ENCODE results near the gene TLE6.
"Not testable (repeated sequence)": the region's sequence is repeated elsewhere in the genome, so short reads cannot be mapped to it uniquely, and the experiment has no call there.

TLE6 gene

DNA sequence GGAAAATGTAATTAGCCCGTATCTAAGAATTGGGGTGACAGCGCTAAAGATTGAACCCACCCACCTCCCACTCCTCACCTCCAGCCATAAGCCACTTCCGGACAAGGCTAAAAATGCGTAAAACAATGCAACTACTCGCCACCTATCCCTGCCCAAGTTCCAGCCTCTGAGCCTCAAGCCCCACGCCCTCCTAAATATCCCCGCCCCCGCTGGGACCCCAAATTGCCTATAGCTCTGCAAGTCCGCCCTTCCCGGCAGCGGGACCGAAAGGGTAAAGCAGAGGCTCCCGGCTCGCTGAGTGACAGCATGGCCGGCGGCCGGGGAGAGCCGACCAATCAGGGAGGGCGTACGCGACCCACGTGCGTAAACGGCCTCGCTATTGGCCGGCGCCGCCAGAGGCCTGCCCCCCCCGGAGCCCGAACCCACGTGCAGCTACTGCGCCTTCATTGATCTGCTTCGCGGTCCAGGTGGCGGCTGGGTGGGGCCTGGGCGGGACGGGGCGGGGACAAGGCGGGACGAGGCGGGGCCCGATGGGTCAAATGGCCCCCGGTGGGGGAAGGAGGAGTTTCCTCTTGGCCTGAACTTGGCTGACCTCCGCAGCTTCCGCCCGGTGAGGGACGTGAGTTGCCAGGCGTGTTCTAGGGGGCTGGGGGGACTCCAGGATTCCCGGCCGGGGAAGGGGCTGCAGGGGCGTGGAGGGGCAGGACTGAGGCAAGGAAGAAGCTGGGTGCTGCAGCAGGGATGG lies at the start of gene TLE6:
Gene TLE6 (plus strand): TSS at position 564 of the 745 bp plus-strand sequence. CDS start 670 bp downstream, outside the sequence.
- peak; percentile 63 to 87 (median 80) for DNase-seq (ENCODE audit: low read depth in 2 of 3, low spot score in 2 of 3)

GRCh38 chr19:2933490-2933910 lies 43.9 kb upstream of the TLE6 start:
- no peak for DNase-seq (ENCODE audit: low read depth in 2 of 3, low spot score in 2 of 3)

GRCh38 chr19:2935863-2936262 lies 41.5 kb upstream of the TLE6 start:
- DNase-seq (ENCODE audit: low read depth in 2 of 3, low spot score in 2 of 3), result not testable (repeated sequence)

DNA sequence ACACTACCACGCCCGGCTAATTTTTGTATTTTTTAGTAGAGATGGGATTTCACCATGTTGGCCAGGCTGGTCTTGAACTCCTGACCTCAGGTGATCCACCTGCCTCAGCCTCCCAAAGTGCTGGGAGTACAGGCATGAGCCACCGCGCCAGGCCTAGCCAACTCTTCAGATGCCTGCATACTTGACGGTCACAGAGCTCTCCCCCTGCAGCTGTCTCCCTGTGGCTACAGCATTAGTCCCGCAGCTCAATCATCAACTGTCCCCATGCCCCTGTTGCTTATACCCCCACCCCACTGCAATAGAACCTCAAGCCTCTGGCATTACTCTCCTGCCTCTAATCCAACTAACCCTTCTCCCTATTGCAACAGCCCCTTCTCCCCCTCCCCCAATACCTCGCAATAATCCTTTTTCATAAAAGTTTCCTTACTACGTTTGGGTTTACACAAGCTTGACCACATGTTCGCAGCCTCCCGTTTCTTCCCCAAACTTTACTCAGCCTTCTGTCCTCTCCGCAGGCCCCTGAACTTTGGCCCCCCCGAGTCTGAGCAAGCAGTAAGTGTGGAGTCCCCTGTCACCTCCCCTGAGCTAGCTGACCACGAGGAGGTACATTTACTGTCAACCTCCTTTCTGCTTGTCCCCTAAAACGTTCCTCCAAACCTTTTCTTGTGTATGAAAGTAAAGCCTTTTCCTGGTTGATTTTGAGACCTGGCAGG lies 34.3 kb upstream of the TLE6 start:
- no peak for DNase-seq (ENCODE audit: low read depth in 2 of 3, low spot score in 2 of 3)

GRCh38 chr19:2944403-2944774 lies 33.0 kb upstream of the TLE6 start:
- DNase-seq (ENCODE audit: low read depth in 2 of 3, low spot score in 2 of 3), result no peak

- DNase-seq (ENCODE audit: low read depth in 2 of 3, low spot score in 2 of 3), result peak; percentile 92 to 95 (median 93)
These were observed 32.4 kb upstream of the TLE6 start, which contains the start of gene ZNF77 for GRCh38 chr19:2944775-2945574. TSS of gene ZNF77 (minus strand) at chr19:2944971. CDS start at chr19:2944840, 131 bp downstream.

- DNase-seq (ENCODE audit: low read depth in 2 of 3, low spot score in 2 of 3), result no peak
These were observed 31.7 kb upstream of the TLE6 start for GRCh38 chr19:2945575-2946184.

DNA sequence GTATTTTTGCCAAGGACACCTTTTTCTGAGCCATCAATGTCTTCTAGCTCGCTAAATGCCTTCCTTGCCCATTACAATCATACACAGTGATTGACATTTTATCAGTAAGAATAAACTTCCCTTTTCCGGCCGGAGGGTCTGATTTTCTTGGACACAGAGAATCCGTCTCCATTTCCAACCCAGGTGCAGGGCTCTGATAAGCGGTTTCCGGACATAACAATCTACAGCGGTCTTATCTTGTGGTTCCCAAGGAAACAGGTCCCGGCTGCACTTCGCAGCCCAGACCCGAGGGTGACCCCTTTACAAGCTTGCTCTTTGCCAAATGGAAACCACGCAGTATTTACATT lies 27.5 kb upstream of the TLE6 start:
- peak in 1 of 3 experiments; percentile 14 for DNase-seq (ENCODE audit: low read depth in 2 of 3, low spot score in 2 of 3)

- DNase-seq (ENCODE audit: low read depth in 2 of 3, low spot score in 2 of 3), result peak; percentile 97 to 100 (median 99)
These were observed 26.9 kb upstream of the TLE6 start for GRCh38 chr19:2950286-2951124.

- no peak for DNase-seq (ENCODE audit: low read depth in 2 of 3, low spot score in 2 of 3)
These were observed 24.3 kb upstream of the TLE6 start for GRCh38 chr19:2952953-2953481.

DNA sequence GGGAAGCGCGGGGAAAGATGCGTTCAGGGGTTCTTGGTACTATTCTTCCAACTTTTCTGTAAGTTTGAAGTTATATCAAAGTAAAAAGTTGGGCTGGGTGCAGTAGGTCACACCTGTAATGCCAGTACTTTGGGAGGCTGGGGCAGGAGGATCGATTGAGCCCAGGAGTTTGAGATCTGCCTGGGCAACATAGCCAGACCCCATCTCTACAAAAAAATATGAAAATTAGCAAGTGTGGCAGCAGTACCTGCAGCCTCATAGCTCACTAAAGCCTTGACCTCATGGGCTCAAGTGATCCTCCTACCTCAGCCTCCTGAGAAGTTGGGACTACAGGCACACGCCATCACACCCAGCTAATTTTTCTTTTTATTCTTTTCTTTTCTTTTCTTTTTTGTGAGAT lies 20.2 kb upstream of the TLE6 start:
- DNase-seq (ENCODE audit: low read depth in 2 of 3, low spot score in 2 of 3), result no peak

DNA sequence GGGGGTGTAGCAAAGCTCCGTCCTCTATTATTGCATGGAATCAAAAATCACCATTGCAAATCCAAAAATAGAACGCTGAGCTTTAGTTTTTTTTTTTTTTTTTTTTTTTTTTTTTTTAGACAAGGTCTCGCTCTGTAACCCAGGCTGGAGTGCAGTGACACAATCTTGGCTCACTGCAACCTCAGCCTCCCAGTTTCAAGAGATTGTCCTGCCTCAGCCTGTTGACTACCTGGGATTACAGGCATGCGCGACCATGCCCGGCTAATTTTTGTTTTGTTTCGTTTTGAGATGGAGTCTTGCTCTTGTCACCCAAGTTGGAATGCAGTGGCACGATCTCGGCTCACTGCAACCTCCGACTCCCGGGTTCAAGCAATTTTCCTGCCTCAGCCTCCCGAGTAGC lies 17.2 kb upstream of the TLE6 start:
- DNase-seq (ENCODE audit: low read depth in 2 of 3, low spot score in 2 of 3), result no peak

DNA sequence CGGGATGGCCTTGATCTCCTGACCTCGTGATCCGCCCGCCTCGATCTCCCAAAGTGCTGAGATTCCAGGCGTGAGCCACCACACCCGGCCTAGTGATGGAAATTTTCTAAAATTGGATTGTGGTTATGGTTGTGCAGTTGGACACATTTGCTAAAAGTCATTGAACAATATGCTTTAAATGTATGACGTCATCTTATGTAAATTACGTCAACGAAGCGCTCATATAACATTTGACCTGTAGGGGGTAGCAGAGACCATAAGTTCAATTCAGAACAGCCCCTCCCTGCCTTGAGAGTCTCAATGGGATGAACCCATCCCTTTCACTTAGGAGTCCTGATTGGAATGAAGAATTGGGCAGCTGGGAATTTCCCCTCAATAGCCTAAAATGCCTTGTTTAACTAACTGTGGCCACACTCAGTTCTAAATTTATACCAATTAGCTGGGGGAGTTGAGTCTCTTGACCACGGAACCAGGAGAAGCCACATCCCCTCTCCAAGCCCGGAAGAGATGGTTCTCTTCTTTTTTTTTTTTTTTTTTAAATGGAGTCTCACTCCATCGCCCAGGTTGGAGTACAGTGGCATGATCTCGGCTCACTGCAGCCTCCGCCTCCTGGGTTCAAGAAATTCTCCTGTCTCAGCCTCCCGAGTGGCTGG lies 15.2 kb upstream of the TLE6 start:
- DNase-seq (ENCODE audit: low read depth in 2 of 3, low spot score in 2 of 3), result peak in 1 of 3 experiments; percentile 28

DNA sequence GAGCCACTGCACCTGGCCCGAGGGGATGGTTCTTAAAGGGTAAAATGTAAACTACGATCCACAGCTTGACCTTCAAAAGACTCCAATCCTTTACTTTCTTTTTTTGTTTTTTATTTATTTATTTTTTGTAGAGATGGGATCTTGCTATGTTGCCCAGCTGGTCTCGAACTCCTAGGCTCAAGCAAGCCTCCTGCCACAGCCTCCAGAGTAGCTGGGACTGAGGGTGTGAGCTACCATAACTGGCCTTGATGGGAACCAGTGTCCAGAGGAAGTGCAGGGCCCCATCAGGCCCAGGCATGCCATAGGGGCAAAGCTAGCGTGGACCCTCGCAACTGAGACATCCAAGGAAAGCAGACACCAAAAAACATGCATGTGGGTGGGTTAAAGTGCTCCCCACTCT lies 14.2 kb upstream of the TLE6 start:
- DNase-seq (ENCODE audit: low read depth in 2 of 3, low spot score in 2 of 3), result no peak

DNA sequence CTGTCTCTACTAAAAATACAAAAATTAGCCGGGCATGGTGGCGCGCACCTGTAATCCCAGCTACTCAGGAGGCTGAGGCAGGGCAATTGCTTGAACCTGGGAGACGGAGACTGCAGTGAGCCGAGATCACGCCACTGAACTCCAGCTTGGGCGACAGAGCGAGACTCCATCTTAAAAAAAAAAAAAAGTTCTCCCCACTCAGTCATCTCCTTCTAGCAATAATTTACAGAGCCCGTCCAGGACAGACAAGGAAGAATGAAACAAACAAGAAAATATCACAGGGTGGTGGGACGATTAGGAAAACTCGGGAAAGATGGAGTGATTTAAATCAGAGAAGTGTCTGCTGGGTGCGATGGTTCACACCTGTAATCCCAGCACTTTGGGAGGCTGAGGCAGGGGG lies 13.7 kb upstream of the TLE6 start:
- DNase-seq (ENCODE audit: low read depth in 2 of 3, low spot score in 2 of 3), result not testable (repeated sequence)

DNA sequence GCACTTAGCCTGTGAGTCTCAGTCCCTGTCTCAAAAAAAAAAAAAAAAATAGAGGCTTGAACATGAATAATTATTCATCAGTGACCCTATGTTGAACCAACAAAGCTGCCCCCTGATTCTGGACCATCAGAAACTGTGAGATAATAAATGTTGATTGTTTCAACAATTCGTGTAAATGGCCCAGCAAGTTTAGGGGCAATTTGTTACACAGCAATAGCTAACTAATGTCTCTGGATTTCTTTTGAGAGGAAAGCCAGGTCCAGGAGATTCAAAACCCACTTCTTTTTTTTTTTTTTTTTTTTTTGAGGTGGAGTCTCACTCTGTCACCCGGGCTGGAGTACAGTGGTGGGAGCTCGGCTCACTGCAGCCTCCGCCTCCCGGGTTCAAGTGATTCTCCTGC lies 12.5 kb upstream of the TLE6 start:
- no peak for DNase-seq (ENCODE audit: low read depth in 2 of 3, low spot score in 2 of 3)

DNA sequence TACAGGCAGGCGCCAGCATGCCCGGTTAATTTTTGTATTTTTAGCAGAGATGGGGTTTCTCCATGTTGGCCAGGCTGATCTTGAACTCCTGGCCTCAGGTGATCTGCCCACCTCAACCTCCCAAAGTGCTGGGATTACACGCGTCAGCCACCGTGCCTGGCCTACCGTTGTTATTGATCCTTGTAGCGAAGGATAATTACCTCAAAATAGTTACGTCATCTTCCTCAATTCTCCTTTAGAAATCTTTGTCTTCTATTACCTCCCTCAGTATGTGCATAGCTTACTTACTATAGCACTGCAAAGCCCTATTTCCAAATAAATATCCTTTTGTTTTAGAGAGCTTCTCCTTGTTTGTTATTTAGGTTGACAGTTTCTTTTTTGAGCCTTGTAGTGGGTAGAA lies 9.4 kb upstream of the TLE6 start:
- DNase-seq (ENCODE audit: low read depth in 2 of 3, low spot score in 2 of 3), result no peak

GRCh38 chr19:2969104-2969504 lies 8.3 kb upstream of the TLE6 start:
- DNase-seq (ENCODE audit: low read depth in 2 of 3, low spot score in 2 of 3), result no peak

DNA sequence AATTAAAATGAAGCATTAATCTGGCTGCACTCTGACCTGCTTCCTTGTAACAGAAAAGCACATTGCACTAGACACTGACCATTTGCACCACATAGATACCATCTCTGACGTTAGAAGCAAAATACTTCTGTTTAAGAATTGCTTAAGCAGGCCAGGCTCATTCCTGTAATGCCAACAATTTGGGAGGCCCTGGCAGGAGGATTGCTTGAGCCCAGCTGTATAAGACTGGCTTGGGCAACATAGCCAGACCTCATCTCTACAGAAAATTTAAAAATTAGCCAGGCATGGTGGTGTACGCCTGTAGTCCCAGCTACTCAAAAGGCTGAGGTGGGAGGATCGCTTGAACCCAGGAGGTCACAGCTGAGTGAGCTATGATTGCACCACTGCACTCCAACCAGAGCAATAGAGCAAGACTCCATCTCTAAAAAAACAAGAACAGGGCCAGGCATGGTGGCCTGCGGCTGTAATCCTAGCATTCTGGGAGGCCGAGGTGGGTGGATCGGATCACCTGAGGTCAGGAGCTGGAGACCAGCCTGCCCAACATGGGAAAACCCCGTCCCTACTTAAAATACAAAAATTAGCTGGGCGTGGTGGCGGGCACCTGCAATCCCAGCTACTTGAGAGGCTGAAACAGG lies 7.0 kb upstream of the TLE6 start:
- no peak for DNase-seq (ENCODE audit: low read depth in 2 of 3, low spot score in 2 of 3)

Data from activated CD8-positive, alpha-beta memory T cell treated with anti-CD3 and anti-CD28 coated beads for 48 hours (primary cell).